K562 (cell line): ENCODE results near the gene AIPL1. TPM values are rescaled to one million over a fixed set of nuclear protein-coding genes. Genes with fewer than 3 reads are reported as not detected.

ENCODE experiments used
- CAMTA2 ChIP-seq: fragments of 250-450 bp; sonication (Bioruptor Pico); conservative IDR thresholded peaks from 2 replicates; pipeline ENCODE4 v1.5.1; 2022
- CHCHD3 ChIP-seq: fragments of 250-450 bp; sonication (Bioruptor Pico); IDR thresholded peaks from 2 replicates; pipeline ENCODE4 v2.1.2; 2022; ENCODE audit warnings: mild to moderate bottlenecking
- CTBP1 ChIP-seq: fragments of 450-650 bp; IDR thresholded peaks from 2 replicates; pipeline ENCODE4 v1.6.1; 2016; ENCODE audit warnings: borderline replicate concordance
- E2F3 ChIP-seq: fragments of 250-450 bp; sonication (Bioruptor Pico); IDR thresholded peaks from 2 replicates; pipeline ENCODE4 v1.4.0; 2020; ENCODE audit warnings: mild to moderate bottlenecking
- FOXP1 ChIP-seq: sonication (generic); formaldehyde crosslinking; IDR thresholded peaks from 2 replicates; pipeline ENCODE4 v1.8.0; 2022; ENCODE audit warnings: mild to moderate bottlenecking, missing genetic modification reagents
- LEF1 ChIP-seq: fragments of 450-650 bp; IDR thresholded peaks from 2 replicates; pipeline ENCODE4 v1.6.1; 2016; ENCODE audit warnings: mild to moderate bottlenecking
- NCOA4 ChIP-seq: fragments of 450-650 bp; IDR thresholded peaks from 2 replicates; pipeline ENCODE4 v1.6.1; 2018; ENCODE audit warnings: mild to moderate bottlenecking; ENCODE audit not compliant: partially characterized antibody
- NFE2 ChIP-seq: IDR thresholded peaks from 2 replicates; pipeline ENCODE4 v1.6.1; 2014; ENCODE audit warnings: antibody characterized with exemption, low read depth
- NFIC ChIP-seq: fragments of 450-650 bp; IDR thresholded peaks from 2 replicates; pipeline ENCODE4 v1.6.1; 2017; ENCODE audit warnings: mild to moderate bottlenecking, inconsistent platforms
- RCOR1 ChIP-seq, 2 experiments: IDR thresholded peaks; 2 replicates each; pipeline ENCODE4 v1.6.1; 2012; ENCODE audit warnings: low read depth in 2 of 2, low read length in 2 of 2, borderline replicate concordance in 1 of 2, improper control_type of control experiment in 1 of 2
- SAFB ChIP-seq: fragments of 200-400 bp; formaldehyde crosslinking; IDR thresholded peaks from 2 replicates; pipeline ENCODE4 v1.6.1; 2017; ENCODE audit warnings: low read depth, low read length, borderline replicate concordance
- STAT5A ChIP-seq: IDR thresholded peaks from 2 replicates; pipeline ENCODE4 v1.6.1; 2012; ENCODE audit warnings: low read length, inconsistent platforms, borderline replicate concordance
- TCF3 ChIP-seq: sonication (generic); formaldehyde crosslinking; IDR thresholded peaks from 2 replicates; pipeline ENCODE4 v1.4.0; 2020; ENCODE audit warnings: mild to moderate bottlenecking, missing genetic modification reagents
- WHSC1 ChIP-seq: IDR thresholded peaks from one replicate; pipeline ENCODE4 v1.6.1; 2012; ENCODE audit warnings: low read length, control low read depth, inconsistent platforms
- ZEB2 ChIP-seq: fragments of 450-650 bp; IDR thresholded peaks from 2 replicates; pipeline ENCODE4 v1.6.1; 2016
- ZNF175 ChIP-seq: fragments of 200-800 bp; sonication (Bioruptor generic); IDR thresholded peaks from 2 replicates; pipeline ENCODE4 v1.6.1; 2016; ENCODE audit warnings: low read depth, mild to moderate bottlenecking, missing genetic modification characterization, missing compliant biosample characterization
- ZNF184 ChIP-seq: sonication (generic); formaldehyde crosslinking; IDR thresholded peaks from 2 replicates; pipeline ENCODE4 v1.5.0; 2020; ENCODE audit warnings: missing genetic modification reagents
- ZNF79 ChIP-seq: fragments of 250-450 bp; sonication (Bioruptor Pico); IDR thresholded peaks from 2 replicates; pipeline ENCODE4 v1.4.0; 2020; ENCODE audit warnings: low read depth, mild to moderate bottlenecking, moderate library complexity
- polyA plus RNA-seq, 8 experiments: library from polyadenylated mRNA; depleted of rRNA in 4 of 8; stranded (reverse) in 5 of 8; unstranded in 3 of 8; fragments of >200 nt; fragmentation: Nextera tagmentation in 2 of 8; fragmentation: Illumina TruSeq in 1 of 8; extraction: Ambion mirVana in 2 of 8; extraction: Trizol in 1 of 8; gene quantifications; 2 replicates each; pipeline versions ENCODE4 v1.2.1 to v1.2.3, GENCODE V29; 2011 to 2014; ENCODE audit warnings: inconsistent platforms in 1 of 8, missing spikeins in 1 of 8
- total RNA-seq, 7 experiments: library from RNA; depleted of rRNA in 6 of 7; stranded (reverse); fragments of >200 nt in 6 of 7; fragmentation: Illumina TruSeq in 2 of 7; extraction: Trizol in 2 of 7; gene quantifications; 2 replicates each; pipeline versions ENCODE4 v1.2.1 to v1.2.3, GENCODE V29; 2011 to 2021; ENCODE audit warnings: low replicate concordance in 1 of 7
- TF ChIP-seq, protein P1 (sequence below): fragments of 250-450 bp; sonication (Bioruptor Pico); IDR thresholded peaks from 2 replicates; pipeline ENCODE4 v1.5.0; 2020; ENCODE audit warnings: mild to moderate bottlenecking
- TF ChIP-seq, protein P2 (sequence below): fragments of 250-450 bp; sonication (Bioruptor Pico); IDR thresholded peaks from 2 replicates; pipeline ENCODE4 v1.4.0; 2020
- TF ChIP-seq, protein P3 (sequence below): fragments of 250-450 bp; sonication (Bioruptor Pico); IDR thresholded peaks from 2 replicates; pipeline ENCODE4 v1.8.0; 2021; ENCODE audit warnings: moderate library complexity, mild to moderate bottlenecking, inconsistent platforms
- TF ChIP-seq, protein P4 (sequence below): fragments of 250-450 bp; sonication (Bioruptor Pico); IDR thresholded peaks from 2 replicates; pipeline ENCODE4 v1.5.0; 2021
- TF ChIP-seq, protein P5 (sequence below): fragments of 450-650 bp; conservative IDR thresholded peaks from 2 replicates; pipeline ENCODE4 v1.6.1; 2016; ENCODE audit warnings: missing genetic modification characterization, low read depth, mild to moderate bottlenecking, control low read depth, missing compliant biosample characterization

The AIPL1 gene
- total and polyA plus RNA-seq, 9 of the 15 experiments (the other 6 are each of a cell fraction or from before 2014, with no cell fraction given): not detected

DNA sequence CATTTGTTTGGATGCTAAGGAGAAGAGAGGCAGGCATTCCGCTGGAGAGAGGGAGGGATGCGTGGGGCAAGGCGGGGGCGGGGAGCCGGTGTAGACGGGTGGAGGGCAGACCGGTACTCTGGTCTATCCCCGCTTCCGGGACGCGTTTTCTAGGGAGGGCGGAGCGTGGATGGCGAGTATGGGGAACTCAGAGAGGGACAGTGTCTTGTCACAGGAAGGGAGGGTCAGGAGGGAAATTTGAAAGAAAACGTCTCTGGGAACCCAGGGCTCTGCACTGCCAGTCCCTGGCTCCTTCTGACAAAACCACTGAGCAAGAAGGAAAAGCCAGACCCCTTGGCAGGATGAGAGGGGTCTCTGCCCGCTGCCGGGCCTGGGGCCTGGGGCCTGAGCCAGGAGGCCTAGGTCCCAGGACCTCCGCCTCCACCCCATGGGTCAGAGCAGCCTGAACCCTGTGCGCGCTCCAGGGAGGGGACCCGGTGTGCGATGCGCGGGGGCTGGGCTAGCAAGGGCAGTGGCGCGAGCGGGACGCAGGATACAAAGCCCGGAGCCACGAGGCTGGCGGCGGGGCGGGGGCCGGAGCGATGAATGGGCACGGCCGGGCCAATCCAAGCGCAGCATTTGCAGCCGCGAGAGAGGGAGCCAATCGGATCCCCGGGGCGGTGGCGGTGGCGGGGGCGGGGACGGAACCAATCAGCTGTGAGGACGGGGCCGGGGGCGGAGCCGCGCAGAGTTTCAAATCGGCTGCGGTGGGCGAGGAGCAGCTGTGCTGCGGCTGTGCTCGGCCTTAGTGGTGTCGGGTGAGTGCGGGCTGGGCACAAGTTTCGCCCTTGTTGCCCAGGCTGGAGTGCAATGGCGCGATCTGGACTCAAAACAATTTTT, 9.0 kb upstream of the AIPL1 start, which contains the start of gene PIMREG (continued):
- TF ChIP-seq, protein P1, sequence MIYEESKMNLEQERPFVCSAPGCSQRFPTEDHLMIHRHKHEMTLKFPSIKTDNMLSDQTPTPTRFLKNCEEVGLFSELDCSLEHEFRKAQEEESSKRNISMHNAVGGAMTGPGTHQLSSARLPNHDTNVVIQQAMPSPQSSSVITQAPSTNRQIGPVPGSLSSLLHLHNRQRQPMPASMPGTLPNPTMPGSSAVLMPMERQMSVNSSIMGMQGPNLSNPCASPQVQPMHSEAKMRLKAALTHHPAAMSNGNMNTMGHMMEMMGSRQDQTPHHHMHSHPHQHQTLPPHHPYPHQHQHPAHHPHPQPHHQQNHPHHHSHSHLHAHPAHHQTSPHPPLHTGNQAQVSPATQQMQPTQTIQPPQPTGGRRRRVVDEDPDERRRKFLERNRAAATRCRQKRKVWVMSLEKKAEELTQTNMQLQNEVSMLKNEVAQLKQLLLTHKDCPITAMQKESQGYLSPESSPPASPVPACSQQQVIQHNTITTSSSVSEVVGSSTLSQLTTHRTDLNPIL (CRISPR knock-in tag): no peak
- TF ChIP-seq TCF3 (CRISPR knock-in tag): no peak
- TF ChIP-seq, protein P2, sequence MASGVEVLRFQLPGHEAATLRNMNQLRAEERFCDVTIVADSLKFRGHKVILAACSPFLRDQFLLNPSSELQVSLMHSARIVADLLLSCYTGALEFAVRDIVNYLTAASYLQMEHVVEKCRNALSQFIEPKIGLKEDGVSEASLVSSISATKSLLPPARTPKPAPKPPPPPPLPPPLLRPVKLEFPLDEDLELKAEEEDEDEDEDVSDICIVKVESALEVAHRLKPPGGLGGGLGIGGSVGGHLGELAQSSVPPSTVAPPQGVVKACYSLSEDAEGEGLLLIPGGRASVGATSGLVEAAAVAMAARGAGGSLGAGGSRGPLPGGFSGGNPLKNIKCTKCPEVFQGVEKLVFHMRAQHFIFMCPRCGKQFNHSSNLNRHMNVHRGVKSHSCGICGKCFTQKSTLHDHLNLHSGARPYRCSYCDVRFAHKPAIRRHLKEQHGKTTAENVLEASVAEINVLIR: no peak
- TF ChIP-seq, protein P3, sequence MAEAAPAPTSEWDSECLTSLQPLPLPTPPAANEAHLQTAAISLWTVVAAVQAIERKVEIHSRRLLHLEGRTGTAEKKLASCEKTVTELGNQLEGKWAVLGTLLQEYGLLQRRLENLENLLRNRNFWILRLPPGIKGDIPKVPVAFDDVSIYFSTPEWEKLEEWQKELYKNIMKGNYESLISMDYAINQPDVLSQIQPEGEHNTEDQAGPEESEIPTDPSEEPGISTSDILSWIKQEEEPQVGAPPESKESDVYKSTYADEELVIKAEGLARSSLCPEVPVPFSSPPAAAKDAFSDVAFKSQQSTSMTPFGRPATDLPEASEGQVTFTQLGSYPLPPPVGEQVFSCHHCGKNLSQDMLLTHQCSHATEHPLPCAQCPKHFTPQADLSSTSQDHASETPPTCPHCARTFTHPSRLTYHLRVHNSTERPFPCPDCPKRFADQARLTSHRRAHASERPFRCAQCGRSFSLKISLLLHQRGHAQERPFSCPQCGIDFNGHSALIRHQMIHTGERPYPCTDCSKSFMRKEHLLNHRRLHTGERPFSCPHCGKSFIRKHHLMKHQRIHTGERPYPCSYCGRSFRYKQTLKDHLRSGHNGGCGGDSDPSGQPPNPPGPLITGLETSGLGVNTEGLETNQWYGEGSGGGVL (CRISPR knock-in tag): no peak
- TF ChIP-seq FOXP1: no peak
- TF ChIP-seq CTBP1: no peak
- no peak for TF ChIP-seq CHCHD3 (CRISPR knock-in tag)
- TF ChIP-seq NFE2: no peak
- no peak for TF ChIP-seq ZNF175 (CRISPR knock-in tag)
- no peak for TF ChIP-seq ZNF184 (CRISPR knock-in tag)
- TF ChIP-seq, protein P4, sequence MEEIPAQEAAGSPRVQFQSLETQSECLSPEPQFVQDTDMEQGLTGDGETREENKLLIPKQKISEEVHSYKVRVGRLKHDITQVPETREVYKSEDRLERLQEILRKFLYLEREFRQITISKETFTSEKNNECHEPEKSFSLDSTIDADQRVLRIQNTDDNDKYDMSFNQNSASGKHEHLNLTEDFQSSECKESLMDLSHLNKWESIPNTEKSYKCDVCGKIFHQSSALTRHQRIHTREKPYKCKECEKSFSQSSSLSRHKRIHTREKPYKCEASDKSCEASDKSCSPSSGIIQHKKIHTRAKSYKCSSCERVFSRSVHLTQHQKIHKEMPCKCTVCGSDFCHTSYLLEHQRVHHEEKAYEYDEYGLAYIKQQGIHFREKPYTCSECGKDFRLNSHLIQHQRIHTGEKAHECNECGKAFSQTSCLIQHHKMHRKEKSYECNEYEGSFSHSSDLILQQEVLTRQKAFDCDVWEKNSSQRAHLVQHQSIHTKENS: no peak
- no peak for TF ChIP-seq LEF1
- no peak for TF ChIP-seq STAT5A
- TF ChIP-seq ZNF79 (CRISPR knock-in tag): no peak
- no peak for TF ChIP-seq CAMTA2 (CRISPR knock-in tag)
- TF ChIP-seq, protein P5, sequence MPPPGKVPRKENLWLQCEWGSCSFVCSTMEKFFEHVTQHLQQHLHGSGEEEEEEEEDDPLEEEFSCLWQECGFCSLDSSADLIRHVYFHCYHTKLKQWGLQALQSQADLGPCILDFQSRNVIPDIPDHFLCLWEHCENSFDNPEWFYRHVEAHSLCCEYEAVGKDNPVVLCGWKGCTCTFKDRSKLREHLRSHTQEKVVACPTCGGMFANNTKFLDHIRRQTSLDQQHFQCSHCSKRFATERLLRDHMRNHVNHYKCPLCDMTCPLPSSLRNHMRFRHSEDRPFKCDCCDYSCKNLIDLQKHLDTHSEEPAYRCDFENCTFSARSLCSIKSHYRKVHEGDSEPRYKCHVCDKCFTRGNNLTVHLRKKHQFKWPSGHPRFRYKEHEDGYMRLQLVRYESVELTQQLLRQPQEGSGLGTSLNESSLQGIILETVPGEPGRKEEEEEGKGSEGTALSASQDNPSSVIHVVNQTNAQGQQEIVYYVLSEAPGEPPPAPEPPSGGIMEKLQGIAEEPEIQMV (tag): no peak
- TF ChIP-seq RCOR1 (IDR thresholded peaks at IDR 0.05; ENCODE audit: borderline replicate concordance in 1 of 2, low read depth in 2 of 2, low read length in 2 of 2): no peak
- TF ChIP-seq NFIC: no peak
- no peak for TF ChIP-seq SAFB
- no peak for TF ChIP-seq NCOA4
- peak; percentile 21; the same call in 1 of the 2 replicates for TF ChIP-seq E2F3 (CRISPR knock-in tag)
- TF ChIP-seq ZEB2: no peak
- TF ChIP-seq WHSC1: no peak
